HG02678 (cell line): ENCODE data around the gene GARIN5A.

Experiments used
- ATAC-seq: cut with Tn5 transposase; IDR thresholded peaks from one replicate; pipeline ENCODE4 v1.9.1; 2021; ENCODE audit warnings: mild to moderate bottlenecking, moderate library complexity; ENCODE audit not compliant: unreplicated experiment

Gene GARIN5A

GRCh38 chr19:50476224-50476906 is at the start of gene GARIN5A, which contains the start of gene EMC10:
TSS of gene GARIN5A (minus strand) at chr19:50476848. CDS start at chr19:50476388, 460 bp downstream.
TSS of gene EMC10 (plus strand) at chr19:50476507. CDS start at chr19:50476545, 38 bp downstream.
- peak; percentile 90 for ATAC-seq

- ATAC-seq = no peak
These were observed 46.2 kb upstream of the GARIN5A start for GRCh38 chr19:50522881-50523280.

- ATAC-seq = no peak
These were observed 44.3 kb upstream of the GARIN5A start for GRCh38 chr19:50520822-50521465.

- ATAC-seq = no peak
These were observed 42.4 kb upstream of the GARIN5A start for GRCh38 chr19:50519006-50519575.

- no peak for ATAC-seq
These were observed 41.7 kb upstream of the GARIN5A start for GRCh38 chr19:50518091-50519005.

GRCh38 chr19:50517704-50518075 is 41.0 kb upstream of the GARIN5A start:
- ATAC-seq = no peak

- no peak for ATAC-seq
These were observed 40.5 kb upstream of the GARIN5A start for GRCh38 chr19:50516964-50517703.

GRCh38 chr19:50516456-50516855 is 39.8 kb upstream of the GARIN5A start:
- ATAC-seq = no peak

GRCh38 chr19:50515168-50515561 is 38.5 kb upstream of the GARIN5A start:
- no peak for ATAC-seq

- no peak for ATAC-seq
These were observed 37.9 kb upstream of the GARIN5A start for GRCh38 chr19:50514346-50515167.

GRCh38 chr19:50513746-50514345 is 37.2 kb upstream of the GARIN5A start, which contains the start of gene ASPDH:
TSS of gene ASPDH (minus strand) at chr19:50513913. CDS start at chr19:50513823, 90 bp downstream.
- ATAC-seq = no peak

- ATAC-seq = no peak
These were observed 36.5 kb upstream of the GARIN5A start for GRCh38 chr19:50512999-50513745.

- ATAC-seq = no peak
These were observed 35.7 kb upstream of the GARIN5A start for GRCh38 chr19:50512112-50512998.

GRCh38 chr19:50511069-50511822 is 34.6 kb upstream of the GARIN5A start, which contains the start of gene JOSD2:
TSS of gene JOSD2 (minus strand) at chr19:50511191. CDS start at chr19:50510431, 760 bp downstream.
- peak; percentile 88 for ATAC-seq

GRCh38 chr19:50510700-50511068 is 34.0 kb upstream of the GARIN5A start:
- ATAC-seq = no peak

GRCh38 chr19:50510121-50510670 is 33.5 kb upstream of the GARIN5A start:
- no peak for ATAC-seq
